DOHH2 (cell line): ENCODE results near the gene ANK2.

ENCODE experiments used
- H3F3A ChIP-seq: fragments of 200-600 bp; sonication (generic), shearing (Covaris generic); 2 replicates; pipeline ENCODE4 v1.6.0; 2016; ENCODE audit warnings: antibody characterized with exemption, mild to moderate bottlenecking; ENCODE audit not compliant: control insufficient read depth, insufficient read depth
- H3K27ac ChIP-seq: fragments of 200-600 bp; sonication (generic); 2 replicates; pipeline ENCODE4 v1.5.1; 2014; ENCODE audit warnings: low read depth, mild to moderate bottlenecking, low read length, moderate library complexity
- H3K27me3 ChIP-seq: fragments of 200-600 bp; sonication (generic); 2 replicates; pipeline ENCODE4 v1.6.1; 2014; ENCODE audit warnings: mild to moderate bottlenecking, low read length, mixed read lengths; ENCODE audit not compliant: control insufficient read depth
- H3K36me3 ChIP-seq: fragments of 200-600 bp; sonication (generic); 2 replicates; pipeline ENCODE4 v1.6.1; 2014; ENCODE audit warnings: mild to moderate bottlenecking, low read length, moderate library complexity, mixed read lengths; ENCODE audit not compliant: control insufficient read depth
- H3K4me1 ChIP-seq: fragments of 200-600 bp; sonication (generic); 2 replicates; pipeline ENCODE4 v1.6.1; 2014; ENCODE audit warnings: mild to moderate bottlenecking, low read length, mixed read lengths; ENCODE audit not compliant: control insufficient read depth
- H3K4me2 ChIP-seq: fragments of 200-600 bp; sonication (generic); 2 replicates; pipeline ENCODE4 v1.6.0; 2014; ENCODE audit warnings: mild to moderate bottlenecking, low read length, moderate library complexity
- H3K4me3 ChIP-seq: fragments of 200-600 bp; sonication (generic); 2 replicates; pipeline ENCODE4 v1.5.1; 2014; ENCODE audit warnings: mild to moderate bottlenecking, low read length, mixed read lengths
- H3K79me2 ChIP-seq: fragments of 200-600 bp; sonication (generic); 2 replicates; pipeline ENCODE4 v1.6.1; 2014; ENCODE audit warnings: mild to moderate bottlenecking, low read length, mixed read lengths; ENCODE audit not compliant: control insufficient read depth
- H3K9me2 ChIP-seq: fragments of 200-600 bp; sonication (generic); replicated peaks from 2 replicates; pipeline ENCODE4 v1.6.1; 2014; ENCODE audit warnings: mild to moderate bottlenecking, low read length, mixed read lengths; ENCODE audit not compliant: control insufficient read depth
- H3K9me3 ChIP-seq: fragments of 200-600 bp; sonication (generic); 2 replicates; pipeline ENCODE4 v1.6.1; 2014; ENCODE audit warnings: antibody characterized with exemption, low read length, mixed read lengths; ENCODE audit not compliant: control insufficient read depth, insufficient read depth
- H4K20me1 ChIP-seq: fragments of 200-600 bp; sonication (generic); 2 replicates; pipeline ENCODE4 v1.6.0; 2014; ENCODE audit warnings: low read depth, mild to moderate bottlenecking, antibody characterized with exemption, low read length, moderate library complexity; ENCODE audit not compliant: control insufficient read depth, insufficient read depth
- EZH2phosphoT487 ChIP-seq: fragments of 200-600 bp; sonication (generic); IDR thresholded peaks from 2 replicates; pipeline ENCODE4 v1.6.1; 2017; ENCODE audit warnings: borderline replicate concordance, mild to moderate bottlenecking, antibody characterized with exemption, low read length, moderate library complexity, mixed read lengths
- TF ChIP-seq, protein P1 (sequence below): fragments of 200-600 bp; sonication (generic); IDR thresholded peaks from one replicate; pipeline ENCODE4 v1.5.1; 2014; ENCODE audit warnings: antibody characterized with exemption, mild to moderate bottlenecking, low read depth, low read length; ENCODE audit not compliant: poor library complexity, severe bottlenecking

The ANK2 gene

DNA sequence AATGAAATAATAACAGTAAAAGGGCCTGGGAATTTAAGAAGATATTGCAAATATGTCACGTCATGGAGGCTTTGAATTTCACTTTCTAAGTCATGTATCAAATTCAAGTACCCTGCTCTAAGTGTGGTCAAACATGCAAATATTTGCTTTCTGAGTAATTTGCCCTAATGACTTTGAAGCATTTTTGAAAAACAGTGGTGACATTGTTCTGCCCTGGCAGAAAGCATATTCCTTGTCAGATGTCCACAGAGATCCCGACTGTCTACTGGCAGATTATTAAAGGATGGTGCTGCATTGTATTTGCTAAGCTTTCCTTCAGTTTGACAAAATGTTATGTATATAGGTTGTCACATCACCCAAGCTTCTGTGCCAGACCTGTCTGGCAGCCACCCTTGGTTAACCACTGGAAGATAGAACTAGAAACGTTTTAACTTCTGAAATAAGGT, 92.5 kb downstream of the ANK2 start:
- Histone ChIP-seq H3K9me3 (no peaks in the 10 kb centered on the region), H3K4me1 (no peaks in the 10 kb centered on the region), H4K20me1 (no peaks in the 10 kb centered on the region), H3K9me2 (no peaks in the 10 kb centered on the region), H3K27ac (no peak overlapping the region), H3K27me3 (peaks cover 5% of the 10 kb centered on the region; the same call in 1 of the 2 replicates), H3F3A (no peaks in the 10 kb centered on the region), H3K79me2 (no peaks in the 10 kb centered on the region), H3K36me3 (no peaks in the 10 kb centered on the region), H3K4me2 (no peak overlapping the region), H3K4me3 (no peak overlapping the region)
- no peak for TF ChIP-seq EZH2phosphoT487
- TF ChIP-seq, protein P1, sequence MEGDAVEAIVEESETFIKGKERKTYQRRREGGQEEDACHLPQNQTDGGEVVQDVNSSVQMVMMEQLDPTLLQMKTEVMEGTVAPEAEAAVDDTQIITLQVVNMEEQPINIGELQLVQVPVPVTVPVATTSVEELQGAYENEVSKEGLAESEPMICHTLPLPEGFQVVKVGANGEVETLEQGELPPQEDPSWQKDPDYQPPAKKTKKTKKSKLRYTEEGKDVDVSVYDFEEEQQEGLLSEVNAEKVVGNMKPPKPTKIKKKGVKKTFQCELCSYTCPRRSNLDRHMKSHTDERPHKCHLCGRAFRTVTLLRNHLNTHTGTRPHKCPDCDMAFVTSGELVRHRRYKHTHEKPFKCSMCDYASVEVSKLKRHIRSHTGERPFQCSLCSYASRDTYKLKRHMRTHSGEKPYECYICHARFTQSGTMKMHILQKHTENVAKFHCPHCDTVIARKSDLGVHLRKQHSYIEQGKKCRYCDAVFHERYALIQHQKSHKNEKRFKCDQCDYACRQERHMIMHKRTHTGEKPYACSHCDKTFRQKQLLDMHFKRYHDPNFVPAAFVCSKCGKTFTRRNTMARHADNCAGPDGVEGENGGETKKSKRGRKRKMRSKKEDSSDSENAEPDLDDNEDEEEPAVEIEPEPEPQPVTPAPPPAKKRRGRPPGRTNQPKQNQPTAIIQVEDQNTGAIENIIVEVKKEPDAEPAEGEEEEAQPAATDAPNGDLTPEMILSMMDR = no peak

DNA sequence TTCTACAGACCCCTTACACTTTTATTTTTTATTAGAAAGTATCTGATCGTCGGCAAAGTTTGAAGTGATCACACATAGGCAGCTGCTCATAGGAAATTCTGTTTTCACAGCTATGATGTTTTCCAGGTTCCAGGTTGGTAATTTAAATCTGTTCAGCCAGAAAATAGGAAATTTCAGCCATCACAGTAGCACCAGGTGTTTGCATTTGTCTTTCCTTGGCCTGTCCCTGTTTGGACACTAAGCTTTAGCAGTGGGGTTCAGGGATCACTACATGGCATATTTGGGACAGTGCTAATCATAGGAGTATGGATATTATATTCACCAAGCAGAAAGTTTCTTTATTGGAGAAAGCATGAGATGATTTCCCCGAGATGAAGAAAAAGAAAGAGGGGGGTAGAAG, 92.9 kb downstream of the ANK2 start:
- Histone ChIP-seq H3K27ac (no peak overlapping the region), H3K9me2 (no peaks in the 10 kb centered on the region), H3K4me2 (no peak overlapping the region), H3K4me3 (no peak overlapping the region), H3F3A (no peaks in the 10 kb centered on the region), H3K36me3 (no peaks in the 10 kb centered on the region), H3K4me1 (no peaks in the 10 kb centered on the region), H4K20me1 (no peaks in the 10 kb centered on the region), H3K27me3 (peaks cover 5% of the 10 kb centered on the region; the same call in 1 of the 2 replicates), H3K79me2 (no peaks in the 10 kb centered on the region), H3K9me3 (no peaks in the 10 kb centered on the region)
- TF ChIP-seq EZH2phosphoT487 = no peak
- TF ChIP-seq, protein P1 = no peak

DNA sequence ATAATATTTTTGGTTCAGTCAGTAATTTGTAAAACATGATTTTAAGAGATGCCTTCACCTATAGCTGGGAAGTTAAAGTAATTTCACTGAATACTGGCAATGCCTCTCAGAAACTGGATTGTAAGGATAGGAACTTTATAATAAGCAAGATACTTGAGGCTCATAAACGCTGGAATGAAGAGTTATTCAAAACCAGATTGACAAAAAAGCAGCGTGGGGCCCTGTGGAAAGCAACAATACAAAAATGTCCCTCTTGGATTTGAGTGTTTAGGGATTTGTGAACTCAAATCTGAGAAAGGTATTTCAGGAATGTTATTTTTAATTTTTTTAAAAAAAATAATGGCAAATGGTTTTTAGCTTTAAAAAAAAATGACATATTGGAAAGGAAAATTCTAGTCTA, 94.6 kb downstream of the ANK2 start:
- Histone ChIP-seq H3F3A (no peaks in the 10 kb centered on the region), H3K9me3 (no peaks in the 10 kb centered on the region), H4K20me1 (no peaks in the 10 kb centered on the region), H3K4me1 (no peaks in the 10 kb centered on the region), H3K79me2 (no peaks in the 10 kb centered on the region), H3K27ac (no peak overlapping the region), H3K4me2 (no peak overlapping the region), H3K9me2 (no peaks in the 10 kb centered on the region), H3K4me3 (no peak overlapping the region), H3K36me3 (no peaks in the 10 kb centered on the region), H3K27me3 (peaks cover 5% of the 10 kb centered on the region; the same call in 1 of the 2 replicates)
- TF ChIP-seq EZH2phosphoT487 = no peak
- TF ChIP-seq, protein P1 = no peak

DNA sequence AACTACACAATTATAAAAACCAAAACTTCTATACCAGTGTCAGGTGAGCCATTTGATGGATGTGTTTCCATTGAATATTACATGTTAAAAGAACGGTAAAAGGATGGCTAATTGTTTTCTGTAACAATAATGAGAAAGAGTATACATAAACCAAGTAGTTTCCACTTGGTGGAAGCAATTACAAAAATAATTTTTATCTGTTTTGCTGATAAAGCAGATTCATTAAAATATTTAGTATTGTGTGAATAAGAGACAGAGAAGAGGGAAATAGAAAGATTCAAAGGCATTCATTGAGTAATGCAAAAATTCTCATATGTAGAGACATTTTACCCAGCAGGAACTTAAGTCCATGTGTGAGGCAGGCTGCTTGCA, 95.7 kb downstream of the ANK2 start:
- Histone ChIP-seq H3K4me2 (no peak overlapping the region), H3K4me1 (no peaks in the 10 kb centered on the region)

More for the DNA sequence above, 95.7 kb downstream of the ANK2 start:
- H3K27ac ChIP-seq = no peak overlapping the region
- no peaks in the 10 kb centered on the region for H3K9me3 ChIP-seq
- H3K36me3 ChIP-seq = no peaks in the 10 kb centered on the region
- H3K79me2 ChIP-seq = no peaks in the 10 kb centered on the region
- no peaks in the 10 kb centered on the region for H3F3A ChIP-seq
- no peaks in the 10 kb centered on the region for H4K20me1 ChIP-seq
- no peak overlapping the region for H3K4me3 ChIP-seq
- TF ChIP-seq, protein P1 = no peak
- TF ChIP-seq EZH2phosphoT487 = no peak
- peaks cover 5% of the 10 kb centered on the region; the same call in 1 of the 2 replicates for H3K27me3 ChIP-seq
- H3K9me2 ChIP-seq = no peaks in the 10 kb centered on the region
